Measurements from ENCODE around the gene FRMD4A. TPM values are rescaled to one million over a fixed set of nuclear protein-coding genes. Genes with fewer than 3 reads are reported as not detected.

Gene FRMD4A
- polyA plus RNA-seq, 3 donors, result 67.7 to 83.0 (median 75.9) TPM

DNA sequence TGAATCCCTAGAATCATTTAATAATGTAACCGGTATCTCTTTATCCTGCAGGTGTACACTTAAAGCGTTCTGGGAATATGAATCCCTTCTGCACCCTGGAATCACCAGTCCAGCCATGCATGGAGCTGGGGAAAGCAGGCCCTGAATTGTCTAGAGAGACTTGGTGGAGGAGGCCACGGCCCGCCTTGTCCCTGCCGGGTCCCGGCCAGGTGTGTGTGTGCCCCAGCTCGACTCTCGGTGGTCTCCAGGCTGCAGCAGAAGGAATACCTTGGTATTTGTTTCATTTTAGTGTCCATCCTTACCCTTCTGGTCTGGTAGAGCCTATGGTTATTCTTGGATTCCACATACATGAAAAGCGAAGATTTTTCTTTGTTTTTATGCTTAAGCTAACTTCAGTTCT lies 685.9 kb downstream of the FRMD4A start:
- DNase-seq (ENCODE audit: low read depth in 3 of 3, low spot score in 2 of 3), result no peak

- DNase-seq (ENCODE audit: low read depth in 3 of 3, low spot score in 2 of 3), result no peak
Measured at GRCh38 chr10:13643016-13643415, 687.7 kb downstream of the FRMD4A start.

GRCh38 chr10:13642293-13642692 lies 688.4 kb downstream of the FRMD4A start:
- DNase-seq (ENCODE audit: low read depth in 3 of 3, low spot score in 2 of 3), result no peak

GRCh38 chr10:13637894-13638293 lies 692.8 kb downstream of the FRMD4A start:
- DNase-seq (ENCODE audit: low read depth in 3 of 3, low spot score in 2 of 3), result no peak

DNA sequence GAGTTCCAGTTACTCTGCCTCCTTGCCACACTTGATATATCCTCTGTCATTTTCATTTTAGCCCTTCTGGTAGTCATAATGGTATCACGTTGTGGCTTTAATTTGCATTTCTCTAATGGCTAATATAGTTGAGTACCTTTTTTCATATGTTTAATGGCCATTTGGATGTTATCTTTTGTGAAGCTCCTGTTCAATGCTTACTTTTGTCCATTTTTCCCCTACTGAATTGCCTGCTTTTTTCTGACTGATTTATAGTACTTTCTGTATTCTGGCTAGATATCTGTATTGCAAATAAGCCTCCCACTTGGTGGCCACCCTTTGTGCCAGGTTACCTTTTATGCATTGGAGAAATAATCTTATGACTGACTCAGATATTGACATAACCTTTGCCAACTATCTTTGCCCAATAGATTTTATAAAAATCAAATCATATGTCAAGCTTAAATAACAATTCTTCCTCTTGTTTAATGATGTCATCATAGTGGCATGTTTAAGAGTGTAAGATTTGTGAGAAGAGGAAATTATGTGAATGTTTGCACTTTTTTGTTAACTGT lies 693.3 kb downstream of the FRMD4A start:
- DNase-seq (ENCODE audit: low read depth in 3 of 3, low spot score in 2 of 3), result no peak

DNA sequence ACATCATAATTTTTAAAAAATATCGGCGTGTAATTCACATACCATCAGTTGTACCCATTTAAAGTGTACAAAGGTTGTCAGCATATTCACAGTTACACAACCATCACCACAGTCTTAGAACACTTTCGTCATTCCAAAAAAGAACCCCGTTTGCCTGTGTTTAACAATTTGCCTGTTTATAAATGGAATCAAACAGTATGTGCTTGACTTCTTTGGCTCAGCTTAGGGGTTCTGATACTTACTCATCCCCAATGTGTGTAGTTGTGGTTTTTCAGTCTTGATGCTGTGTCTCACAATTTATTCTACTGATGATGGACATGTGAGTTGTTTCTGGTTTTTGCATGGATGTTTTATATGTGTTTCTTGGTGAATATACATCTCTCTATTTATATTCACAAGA lies 693.9 kb downstream of the FRMD4A start:
- no peak for DNase-seq (ENCODE audit: low read depth in 3 of 3, low spot score in 2 of 3)

DNA sequence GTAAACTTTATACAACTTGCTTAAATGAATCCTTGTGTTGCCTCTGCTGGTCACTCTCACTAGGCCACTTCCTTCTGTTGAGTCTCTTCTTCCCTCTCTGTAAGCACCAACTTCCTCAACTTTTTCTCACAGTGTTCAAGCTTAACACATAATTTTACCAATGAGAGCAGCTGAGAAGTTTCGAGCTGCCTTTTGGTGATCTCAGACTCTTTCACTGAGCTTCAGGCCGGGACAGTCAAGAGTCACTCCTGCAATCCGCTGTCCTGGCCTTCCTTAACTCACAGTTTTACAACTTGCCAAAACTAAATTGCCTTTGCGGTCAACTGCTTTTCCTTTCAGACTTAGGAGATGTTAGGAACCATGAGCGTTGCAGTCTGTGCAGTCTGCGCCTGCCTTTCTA lies 696.5 kb downstream of the FRMD4A start:
- no peak for DNase-seq (ENCODE audit: low read depth in 3 of 3, low spot score in 2 of 3)

- no peak for DNase-seq (ENCODE audit: low read depth in 3 of 3, low spot score in 2 of 3)
Measured at GRCh38 chr10:13633689-13634088, 697.0 kb downstream of the FRMD4A start.

DNA sequence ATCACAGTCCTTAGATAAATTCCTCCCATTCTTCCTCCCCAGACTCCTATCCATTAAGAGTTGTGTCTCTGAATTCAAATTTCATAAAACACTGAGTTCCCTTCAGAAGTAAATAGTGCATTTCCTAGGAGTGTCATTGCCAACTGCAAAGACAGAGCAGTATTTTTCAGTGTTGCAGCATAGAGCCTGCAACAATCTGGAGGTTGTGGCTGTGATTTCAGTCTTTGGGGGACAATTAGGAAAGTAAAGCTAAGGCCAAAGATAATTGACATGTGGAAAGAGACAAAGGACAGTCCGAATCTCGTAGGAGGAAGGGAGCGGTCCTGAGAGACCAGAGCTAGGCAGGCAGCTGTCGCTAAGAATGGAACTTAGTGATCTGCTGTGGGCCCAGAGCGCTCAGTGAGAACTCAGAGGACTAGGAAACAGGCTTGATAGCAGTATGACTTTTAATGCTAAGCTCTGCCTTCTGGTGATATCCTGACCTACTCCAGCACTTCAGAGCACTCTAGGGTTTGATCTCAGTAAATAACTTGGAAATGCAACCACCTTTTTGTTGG lies 697.8 kb downstream of the FRMD4A start:
- DNase-seq (ENCODE audit: low read depth in 3 of 3, low spot score in 2 of 3), result no peak

GRCh38 chr10:13632440-13632839 lies 698.3 kb downstream of the FRMD4A start:
- no peak for DNase-seq (ENCODE audit: low read depth in 3 of 3, low spot score in 2 of 3)

DNA sequence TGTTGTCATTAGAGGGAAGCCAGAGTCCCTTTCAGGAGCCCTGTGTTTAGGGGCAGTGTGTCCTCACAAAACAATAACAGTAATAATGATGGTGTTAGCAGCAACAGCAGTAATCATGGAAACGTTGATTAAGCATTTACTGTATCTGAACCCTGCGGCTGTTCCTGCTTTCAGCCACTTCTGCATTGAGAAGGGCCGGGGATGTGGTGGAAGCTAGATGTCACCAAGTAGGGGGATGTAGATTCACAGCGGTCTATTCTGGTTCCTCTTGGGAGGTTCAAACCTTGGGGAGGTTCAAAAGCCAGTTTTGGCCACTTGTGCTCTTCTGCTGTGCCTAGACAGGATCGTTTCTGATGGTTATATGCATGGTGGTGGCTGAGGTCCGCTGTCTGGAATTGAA lies 699.1 kb downstream of the FRMD4A start:
- DNase-seq (ENCODE audit: low read depth in 3 of 3, low spot score in 2 of 3), result no peak

GRCh38 chr10:13630231-13630630 lies 700.5 kb downstream of the FRMD4A start:
- DNase-seq (ENCODE audit: low read depth in 3 of 3, low spot score in 2 of 3), result no peak

GRCh38 chr10:13629116-13629515 lies 701.6 kb downstream of the FRMD4A start:
- no peak for DNase-seq (ENCODE audit: low read depth in 3 of 3, low spot score in 2 of 3)

- no peak for DNase-seq (ENCODE audit: low read depth in 3 of 3, low spot score in 2 of 3)
Measured at GRCh38 chr10:13628661-13629060, 702.1 kb downstream of the FRMD4A start.

DNA sequence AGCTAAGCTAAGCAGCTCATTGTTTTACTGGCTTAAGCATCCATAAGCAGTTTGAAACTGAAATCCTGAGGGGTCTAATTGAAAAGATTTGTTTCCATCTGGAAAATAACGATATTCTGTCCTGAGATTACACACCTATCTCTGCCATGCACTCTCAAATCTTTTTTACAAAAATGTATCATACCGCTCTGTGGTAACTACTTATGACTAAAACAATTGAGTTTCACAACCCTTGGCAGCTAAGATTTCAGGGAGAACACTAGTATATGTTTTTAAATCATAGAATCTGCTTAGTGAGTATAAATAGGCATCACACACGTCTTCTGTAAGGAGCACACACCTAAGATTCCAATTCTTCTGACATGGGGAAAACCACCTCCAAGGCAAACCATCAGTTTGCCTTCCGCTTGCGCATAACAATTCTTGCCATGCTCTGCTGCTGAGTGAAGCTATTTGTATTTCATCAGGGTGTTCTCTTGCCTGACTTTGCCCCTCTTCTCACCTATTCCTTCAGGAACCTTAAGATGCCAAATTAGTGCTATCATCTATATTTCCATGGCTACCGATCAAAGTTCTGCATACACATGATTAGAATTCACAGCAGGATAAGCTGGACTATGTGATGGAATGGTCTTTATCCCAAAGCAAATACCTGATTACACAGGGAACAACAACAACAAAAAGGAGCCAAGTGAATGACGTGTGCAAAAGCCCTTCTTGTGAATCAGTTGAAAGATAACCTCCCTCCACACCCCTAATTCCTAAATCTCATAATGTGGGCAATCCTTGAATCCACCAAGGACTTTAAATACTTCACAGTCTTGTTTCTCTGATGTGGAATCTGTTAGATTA lies 703.0 kb downstream of the FRMD4A start:
- DNase-seq (ENCODE audit: low read depth in 3 of 3, low spot score in 2 of 3), result no peak

- no peak for DNase-seq (ENCODE audit: low read depth in 3 of 3, low spot score in 2 of 3)
Measured at GRCh38 chr10:13624630-13625029, 706.1 kb downstream of the FRMD4A start.

DNA sequence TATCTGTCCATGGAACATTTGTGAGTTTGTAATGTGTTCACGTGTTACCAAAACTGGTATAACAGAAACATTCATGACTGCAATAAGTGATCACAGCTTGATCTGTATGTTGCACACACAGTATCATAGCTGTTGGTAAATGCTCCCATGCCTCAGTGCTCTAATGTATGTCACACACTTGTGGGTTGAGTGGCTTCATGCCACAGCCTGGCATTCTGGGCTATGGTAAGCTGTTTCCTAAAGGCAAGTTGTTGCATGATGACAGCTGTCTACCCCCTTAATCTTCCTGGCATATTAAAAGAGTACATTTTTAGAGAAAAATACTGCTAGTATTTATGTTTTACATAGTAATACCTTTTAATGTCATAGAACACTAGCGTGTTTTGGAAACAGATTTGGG lies 708.8 kb downstream of the FRMD4A start:
- DNase-seq (ENCODE audit: low read depth in 3 of 3, low spot score in 2 of 3), result no peak

DNA sequence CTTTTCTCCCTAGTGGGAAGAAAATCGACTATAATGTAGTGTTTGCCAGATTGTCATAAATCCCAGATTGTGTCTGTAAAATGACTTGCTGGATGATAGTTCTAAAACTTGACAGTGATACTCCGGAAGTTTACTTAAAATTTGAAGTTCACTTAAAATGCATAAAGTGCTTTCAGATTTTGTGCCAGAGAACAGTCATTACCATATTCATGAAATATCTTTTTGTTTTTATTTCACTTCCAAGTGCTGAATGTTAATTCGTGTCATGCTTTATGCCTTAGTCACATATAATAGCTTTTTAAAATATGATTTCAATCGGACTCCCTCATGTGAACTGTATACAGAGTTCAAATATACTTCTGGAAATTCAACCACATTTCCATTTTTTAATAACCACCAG lies 713.6 kb downstream of the FRMD4A start:
- DNase-seq (ENCODE audit: low read depth in 3 of 3, low spot score in 2 of 3), result no peak

DNA sequence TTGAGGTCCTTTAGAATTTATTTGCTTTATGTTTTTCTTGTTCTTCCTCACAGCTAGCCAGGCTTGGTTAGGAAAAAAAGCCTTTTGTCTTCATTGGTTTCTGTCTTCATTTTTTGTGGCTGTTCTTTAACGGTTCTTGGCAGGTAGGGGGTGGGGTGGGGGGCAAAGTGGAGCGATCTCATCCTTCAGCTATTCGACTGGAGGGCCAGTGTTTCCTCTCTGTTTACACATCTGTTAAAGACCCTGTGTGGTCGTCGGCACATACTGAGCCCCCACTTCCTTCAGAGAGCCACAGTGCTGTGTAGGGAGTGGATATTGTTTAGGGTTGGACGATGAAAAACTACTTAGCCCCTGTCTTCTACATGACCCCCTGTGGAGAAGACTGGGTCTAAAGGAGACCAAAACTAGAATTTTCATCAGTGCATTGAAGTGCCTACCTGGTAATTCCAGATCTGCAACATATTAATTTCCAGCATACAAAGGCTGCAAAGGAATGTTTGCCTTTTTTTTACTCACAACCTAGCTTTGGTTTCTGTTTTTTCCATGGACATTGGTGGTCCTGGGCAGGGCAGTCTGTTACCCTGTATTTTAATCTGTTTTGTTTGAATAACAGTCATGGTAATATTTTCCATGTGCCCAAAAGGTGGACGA lies 714.9 kb downstream of the FRMD4A start:
- DNase-seq (ENCODE audit: low read depth in 3 of 3, low spot score in 2 of 3), result no peak

DNA sequence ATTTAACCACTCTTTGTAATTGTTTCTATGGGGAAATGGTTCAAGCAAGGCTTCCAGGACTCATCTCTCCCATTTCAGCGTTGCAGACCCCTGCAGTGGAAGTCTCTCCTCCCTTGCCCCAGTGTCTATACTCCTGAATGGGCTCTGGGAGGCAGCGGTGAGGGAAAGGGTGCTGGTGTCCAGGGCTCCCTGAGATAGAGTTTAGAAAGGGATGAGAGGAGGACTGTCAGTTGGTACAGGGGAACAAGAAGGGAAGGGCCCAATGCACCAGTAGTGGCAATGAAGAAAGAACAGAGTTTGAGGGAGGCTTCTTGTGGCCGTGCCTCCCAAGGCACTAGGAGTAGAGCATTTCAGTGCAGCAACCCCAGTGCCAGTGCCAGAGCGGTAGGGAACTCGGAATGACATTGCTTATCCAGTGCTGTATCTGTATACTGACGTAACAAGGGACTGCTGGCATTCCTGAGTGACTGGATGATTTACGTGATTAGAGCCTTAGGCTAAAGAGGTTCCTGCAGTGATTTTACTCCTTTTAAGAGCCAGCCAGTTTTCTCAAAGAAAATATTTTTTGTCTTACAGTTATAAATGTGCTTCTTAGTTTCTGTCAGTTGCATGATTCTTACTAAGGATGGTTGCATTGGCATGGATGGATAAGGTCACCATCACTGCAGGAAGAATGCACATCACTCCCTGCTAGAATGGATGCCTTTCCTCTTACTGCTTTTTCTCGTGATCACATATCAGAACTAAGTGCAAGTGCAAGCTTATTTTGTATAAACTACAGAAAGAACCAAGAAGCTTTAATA lies 716.0 kb downstream of the FRMD4A start:
- peak in 1 of 3 donors; percentile 47 for DNase-seq (ENCODE audit: low read depth in 3 of 3, low spot score in 2 of 3)

GRCh38 chr10:13613519-13613918 lies 717.2 kb downstream of the FRMD4A start:
- DNase-seq (ENCODE audit: low read depth in 3 of 3, low spot score in 2 of 3), result no peak

Measured in right renal cortex interstitium (tissue), 3 donors.